GM23248 (cell line): ENCODE results near the gene HDAC10. TPM values are rescaled to one million over a fixed set of nuclear protein-coding genes. Genes with fewer than 3 reads are reported as not detected.

Experiments
- DNase-seq: peaks from one replicate; pipeline ENCODE4 v3.0.0-alpha.2; 2015
- H2AFZ ChIP-seq: fragments of 200-600 bp; sonication (generic); 2 replicates; pipeline ENCODE4 v1.6.1; 2016; ENCODE audit warnings: antibody characterized with exemption
- H3F3A ChIP-seq: fragments of 200-600 bp; sonication (generic); 2 replicates; pipeline ENCODE4 v1.6.1; 2016; ENCODE audit warnings: mild to moderate bottlenecking, antibody characterized with exemption, mixed run types; ENCODE audit not compliant: insufficient read depth
- H3K27ac ChIP-seq: fragments of 200-600 bp; sonication (generic); 2 replicates; pipeline ENCODE4 v1.5.1; 2016; ENCODE audit warnings: mild to moderate bottlenecking
- H3K27me3 ChIP-seq: fragments of 200-600 bp; sonication (generic); replicated peaks from 2 replicates; pipeline ENCODE4 v1.6.1; 2016; ENCODE audit warnings: mild to moderate bottlenecking; ENCODE audit not compliant: insufficient read depth
- H3K36me3 ChIP-seq: fragments of 200-600 bp; sonication (generic); 2 replicates; pipeline ENCODE4 v1.6.1; 2016; ENCODE audit warnings: low read depth, mild to moderate bottlenecking
- H3K4me1 ChIP-seq: fragments of 200-600 bp; sonication (generic); 2 replicates; pipeline ENCODE4 v1.6.1; 2016; ENCODE audit warnings: mild to moderate bottlenecking; ENCODE audit not compliant: insufficient read depth
- H3K4me2 ChIP-seq: fragments of 200-600 bp; sonication (generic); one replicate; pipeline ENCODE4 v1.6.1; 2016; ENCODE audit warnings: mild to moderate bottlenecking; ENCODE audit not compliant: unreplicated experiment
- H3K4me3 ChIP-seq: fragments of 200-600 bp; sonication (generic); 2 replicates; pipeline ENCODE4 v1.5.1; 2016; ENCODE audit warnings: mild to moderate bottlenecking
- H3K79me2 ChIP-seq: fragments of 200-600 bp; sonication (generic); 2 replicates; pipeline ENCODE4 v1.6.1; 2016; ENCODE audit warnings: mild to moderate bottlenecking; ENCODE audit not compliant: insufficient read depth
- H3K9ac ChIP-seq: fragments of 200-600 bp; sonication (generic); 2 replicates; pipeline ENCODE4 v1.6.1; 2016; ENCODE audit warnings: mild to moderate bottlenecking
- H3K9me2 ChIP-seq: fragments of 200-600 bp; sonication (generic); 2 replicates; pipeline ENCODE4 v1.6.1; 2016; ENCODE audit warnings: mixed run types, mild to moderate bottlenecking, moderate library complexity; ENCODE audit not compliant: insufficient read depth
- H3K9me3 ChIP-seq: fragments of 200-600 bp; sonication (generic); one replicate; pipeline ENCODE4 v1.6.1; 2017; ENCODE audit warnings: low read depth
- H4K20me1 ChIP-seq: fragments of 200-600 bp; sonication (generic); 2 replicates; pipeline ENCODE4 v1.6.0; 2016; ENCODE audit not compliant: insufficient read depth
- EZH2 ChIP-seq: fragments of 200-600 bp; sonication (generic); IDR thresholded peaks from 2 replicates; pipeline ENCODE4 v1.6.1; 2018; ENCODE audit warnings: antibody characterized with exemption, mild to moderate bottlenecking; ENCODE audit not compliant: insufficient read depth, poor library complexity, severe bottlenecking
- EZH2phosphoT487 ChIP-seq: fragments of 200-600 bp; sonication (generic); IDR thresholded peaks from 2 replicates; pipeline ENCODE4 v1.6.1; 2018; ENCODE audit warnings: antibody characterized with exemption, moderate library complexity, mild to moderate bottlenecking, low read depth; ENCODE audit not compliant: insufficient read depth
- WGBS, 2 experiments: methylation state at CpG; one replicate each; pipeline ENCODE4 v1.1.6; 2015 to 2017; ENCODE audit warnings: low lambda C conversion rate in 2 of 2, low coverage in 1 of 2; ENCODE audit errors: missing lambda C conversion rate in 2 of 2; 5-methylcytosine and 5-hydroxymethylcytosine counted together
- in situ Hi-C: fragments of 300-500 bp; cut with MboI; formaldehyde crosslinking; loops from 2 replicates; pipeline ENCODE4 v1.15.0; 2020
- polyA plus RNA-seq: library from polyadenylated mRNA; unstranded; fragments of >200 nt; fragmentation: Nextera tagmentation; extraction: Ambion mirVana; gene quantifications from 2 replicates; pipeline ENCODE4 v1.2.1, GENCODE V29; 2016
- total RNA-seq: library from RNA; depleted of rRNA; stranded (reverse); fragments of >200 nt; shearing (Covaris generic); gene quantifications from 2 replicates; pipeline ENCODE4 v1.2.3, GENCODE V29; 2014

HDAC10 gene
- total and polyA plus RNA-seq, 2 experiments from 2014 or later, result 6.6 to 16.8 TPM

- no peak overlapping the region for H3K9ac ChIP-seq
- 90 to 92% methylated on average over 21 to 25 of the region's 25 CpGs for WGBS, 2 experiments
Observed at GRCh38 chr22:50281957-50282356, 30.9 kb upstream of the HDAC10 start.

GRCh38 chr22:50281384-50281760, 30.3 kb upstream of the HDAC10 start:
- Histone ChIP-seq H3K9me2 (no peaks in the 10 kb centered on the region), H3K9me3 (no peaks in the 10 kb centered on the region), H3K36me3 (peaks cover 26% of the 10 kb centered on the region; the same call in 1 of the 2 replicates), H3K79me2 (peaks cover 14% of the 10 kb centered on the region), H3K27me3 (no peaks in the 10 kb centered on the region), H2AFZ (no peak overlapping the region), H3K4me1 (no peaks in the 10 kb centered on the region), H3F3A (peaks cover 10% of the 10 kb centered on the region; the same call in 1 of the 2 replicates), H3K4me3 (no peak overlapping the region), H4K20me1 (no peaks in the 10 kb centered on the region), H3K4me2 (no peak overlapping the region), H3K27ac (no peak overlapping the region), H3K9ac (no peak overlapping the region)
- 97% methylated on average over 25 to 36 of the region's 36 CpGs for WGBS, 2 experiments
- no peak for DNase-seq
- TF ChIP-seq EZH2 (no peak), EZH2phosphoT487 (no peak)
- in situ Hi-C loops, result no loop called here

More at GRCh38 chr22:50281957-50282356, 30.9 kb upstream of the HDAC10 start:
- TF ChIP-seq EZH2 (no peak), EZH2phosphoT487 (no peak)
- no peak for DNase-seq
- Histone ChIP-seq H3K27me3 (no peaks in the 10 kb centered on the region), H4K20me1 (no peaks in the 10 kb centered on the region), H3K79me2 (peaks cover 20% of the 10 kb centered on the region), H3K9me2 (no peaks in the 10 kb centered on the region), H3K9me3 (no peaks in the 10 kb centered on the region), H3F3A (0 out of 2 replicates have a peak, but pooled peaks cover 4% of the 10 kb centered on the region), H3K36me3 (peaks cover 25% of the 10 kb centered on the region; the same call in 1 of the 2 replicates), H2AFZ (no peak overlapping the region), H3K4me2 (no peak overlapping the region), H3K27ac (no peak overlapping the region), H3K4me1 (no peaks in the 10 kb centered on the region), H3K4me3 (no peak overlapping the region)
- in situ Hi-C loops, result no loop called here

GRCh38 chr22:50280708-50281383, 29.8 kb upstream of the HDAC10 start:
- Histone ChIP-seq H3K36me3 (peaks cover 26% of the 10 kb centered on the region; the same call in 1 of the 2 replicates), H3K27me3 (no peaks in the 10 kb centered on the region), H3K79me2 (peaks cover 8% of the 10 kb centered on the region), H3K4me2 (no peak overlapping the region), H2AFZ (no peak overlapping the region), H3F3A (peaks cover 10% of the 10 kb centered on the region; the same call in 1 of the 2 replicates), H3K9ac (no peak overlapping the region), H3K9me3 (no peaks in the 10 kb centered on the region), H3K27ac (no peak overlapping the region), H3K9me2 (no peaks in the 10 kb centered on the region), H4K20me1 (no peaks in the 10 kb centered on the region), H3K4me3 (no peak overlapping the region), H3K4me1 (no peaks in the 10 kb centered on the region)
- 96% methylated on average over 31 to 47 of the region's 47 CpGs for WGBS, 2 experiments
- DNase-seq, result no peak
- in situ Hi-C loops, result no loop called here
- TF ChIP-seq EZH2, result no peak
- TF ChIP-seq EZH2phosphoT487, result no peak

GRCh38 chr22:50280022-50280707, 29.1 kb upstream of the HDAC10 start:
- Histone ChIP-seq H3K27me3 (no peaks in the 10 kb centered on the region), H4K20me1 (no peaks in the 10 kb centered on the region), H3K9me2 (no peaks in the 10 kb centered on the region), H2AFZ (no peak overlapping the region), H3K9ac (no peak overlapping the region), H3K4me2 (no peak overlapping the region), H3K36me3 (peaks cover 30% of the 10 kb centered on the region; the same call in 1 of the 2 replicates), H3K79me2 (peaks cover 5% of the 10 kb centered on the region; the same call in 1 of the 2 replicates), H3K4me3 (no peak overlapping the region), H3K4me1 (no peaks in the 10 kb centered on the region), H3K9me3 (no peaks in the 10 kb centered on the region), H3F3A (peaks cover 14% of the 10 kb centered on the region), H3K27ac (no peak overlapping the region)
- no peak for DNase-seq
- WGBS, 2 experiments, result 97% methylated on average over 26 to 38 of the region's 38 CpGs
- no peak for TF ChIP-seq EZH2
- no peak for TF ChIP-seq EZH2phosphoT487
- in situ Hi-C loops, result no loop called here
